Measurements from ENCODE around the gene CLDN4.
"Not testable (repeated sequence)": the region's sequence is repeated elsewhere in the genome, so short reads cannot be mapped to it uniquely, and the experiment has no call there.

The CLDN4 gene

GRCh38 chr7:73830681-73831583 lies at the start of gene CLDN4:
Gene CLDN4 (plus strand): TSS chr7:73830996. CDS start chr7:73831202, 206 bp downstream.
- peak; percentile 83 for DNase-seq (ENCODE audit: low read depth, low spot score)
- peak within 1 kb of the TSS; percentile 91 for H3K27ac ChIP-seq

GRCh38 chr7:73786588-73786987 lies 44.2 kb upstream of the CLDN4 start:
- no peak overlapping the region for H3K27ac ChIP-seq
- no peak for DNase-seq (ENCODE audit: low read depth, low spot score)

- DNase-seq (ENCODE audit: low read depth, low spot score); H3K27ac ChIP-seq: not testable (repeated sequence)
Observed at GRCh38 chr7:73787786-73788048, 43.1 kb upstream of the CLDN4 start.

GRCh38 chr7:73789051-73789450 lies 41.7 kb upstream of the CLDN4 start:
- no peak overlapping the region for H3K27ac ChIP-seq
- DNase-seq (ENCODE audit: low read depth, low spot score) = no peak

- not testable (repeated sequence) for DNase-seq (ENCODE audit: low read depth, low spot score); H3K27ac ChIP-seq
Observed at GRCh38 chr7:73791170-73791690, 39.6 kb upstream of the CLDN4 start.

GRCh38 chr7:73795188-73795587 lies 35.6 kb upstream of the CLDN4 start:
- H3K27ac ChIP-seq; DNase-seq (ENCODE audit: low read depth, low spot score): not testable (repeated sequence)

GRCh38 chr7:73796656-73797055 lies 34.1 kb upstream of the CLDN4 start:
- DNase-seq (ENCODE audit: low read depth, low spot score); H3K27ac ChIP-seq: not testable (repeated sequence)

GRCh38 chr7:73797176-73797575 lies 33.6 kb upstream of the CLDN4 start:
- DNase-seq (ENCODE audit: low read depth, low spot score); H3K27ac ChIP-seq: not testable (repeated sequence)

- DNase-seq (ENCODE audit: low read depth, low spot score) = no peak
- H3K27ac ChIP-seq = no peak overlapping the region
Observed at GRCh38 chr7:73799282-73800141, 31.3 kb upstream of the CLDN4 start.

- no peak overlapping the region for H3K27ac ChIP-seq
- DNase-seq (ENCODE audit: low read depth, low spot score) = no peak
Observed at GRCh38 chr7:73801577-73801976, 29.2 kb upstream of the CLDN4 start.

- DNase-seq (ENCODE audit: low read depth, low spot score) = no peak
- H3K27ac ChIP-seq = no peak overlapping the region
Observed at GRCh38 chr7:73802459-73802858, 28.3 kb upstream of the CLDN4 start.

- DNase-seq (ENCODE audit: low read depth, low spot score) = no peak
- peak overlapping the region; percentile 22 for H3K27ac ChIP-seq
Observed at GRCh38 chr7:73809467-73809951, 21.3 kb upstream of the CLDN4 start.

- DNase-seq (ENCODE audit: low read depth, low spot score) = no peak
- H3K27ac ChIP-seq = no peak overlapping the region
Observed at GRCh38 chr7:73810998-73811360, 19.8 kb upstream of the CLDN4 start.

GRCh38 chr7:73811760-73812168 lies 19.0 kb upstream of the CLDN4 start:
- no peak for DNase-seq (ENCODE audit: low read depth, low spot score)
- H3K27ac ChIP-seq = no peak overlapping the region

GRCh38 chr7:73812996-73813395 lies 17.8 kb upstream of the CLDN4 start:
- no peak overlapping the region for H3K27ac ChIP-seq
- no peak for DNase-seq (ENCODE audit: low read depth, low spot score)

GRCh38 chr7:73815436-73815835 lies 15.4 kb upstream of the CLDN4 start:
- H3K27ac ChIP-seq = no peak overlapping the region
- DNase-seq (ENCODE audit: low read depth, low spot score) = no peak

- no peak overlapping the region for H3K27ac ChIP-seq
- DNase-seq (ENCODE audit: low read depth, low spot score) = no peak
Observed at GRCh38 chr7:73817121-73817520, 13.7 kb upstream of the CLDN4 start.

- no peak for DNase-seq (ENCODE audit: low read depth, low spot score)
- H3K27ac ChIP-seq = no peak overlapping the region
Observed at GRCh38 chr7:73820013-73820412, 10.8 kb upstream of the CLDN4 start.

GRCh38 chr7:73821597-73822285 lies 9.1 kb upstream of the CLDN4 start:
- H3K27ac ChIP-seq = peak overlapping the region; percentile 83
- not testable (repeated sequence) for DNase-seq (ENCODE audit: low read depth, low spot score)

Data from epithelial cell of prostate (primary cell).